IPS DF 6.9 (cell line): Measurements from ENCODE around the gene FNDC8.
"Not testable (repeated sequence)": the region's sequence is repeated elsewhere in the genome, so short reads cannot be mapped to it uniquely, and the experiment has no call there.

Experiments used
- DNase-seq: peaks from one replicate; pipeline ENCODE4 v3.0.0-alpha.2; 2013; ENCODE audit warnings: low read depth, low spot score
- H3K27ac ChIP-seq: one replicate; pipeline ENCODE4 v1.5.1; 2013; ENCODE audit warnings: low read length, control low read depth
- H3K27me3 ChIP-seq: 2 replicates; pipeline ENCODE4 v1.6.1; 2013; ENCODE audit warnings: mild to moderate bottlenecking, low read length; ENCODE audit not compliant: control insufficient read depth, insufficient read depth
- H3K36me3 ChIP-seq: 2 replicates; pipeline ENCODE4 v1.6.1; 2013; ENCODE audit warnings: low read length; ENCODE audit not compliant: control insufficient read depth, insufficient read depth
- H3K4me1 ChIP-seq: 2 replicates; pipeline ENCODE4 v1.6.1; 2013; ENCODE audit warnings: low read length; ENCODE audit not compliant: control insufficient read depth, insufficient read depth
- H3K4me3 ChIP-seq: 2 replicates; pipeline ENCODE4 v1.5.1; 2013; ENCODE audit warnings: mild to moderate bottlenecking, low read length
- H3K9me3 ChIP-seq: 2 replicates; pipeline ENCODE4 v1.6.1; 2013; ENCODE audit warnings: low read length, inconsistent platforms; ENCODE audit not compliant: control insufficient read depth, insufficient read depth
- WGBS: extraction: QIAGEN DNeasy Blood & Tissue Kit; methylation state at CpG from one replicate; pipeline ENCODE4 v1.1.7; 2013; ENCODE audit warnings: mixed read lengths, missing lambda C conversion rate; ENCODE audit not compliant: insufficient read length, insufficient coverage; 5-methylcytosine and 5-hydroxymethylcytosine counted together

Gene FNDC8

DNA sequence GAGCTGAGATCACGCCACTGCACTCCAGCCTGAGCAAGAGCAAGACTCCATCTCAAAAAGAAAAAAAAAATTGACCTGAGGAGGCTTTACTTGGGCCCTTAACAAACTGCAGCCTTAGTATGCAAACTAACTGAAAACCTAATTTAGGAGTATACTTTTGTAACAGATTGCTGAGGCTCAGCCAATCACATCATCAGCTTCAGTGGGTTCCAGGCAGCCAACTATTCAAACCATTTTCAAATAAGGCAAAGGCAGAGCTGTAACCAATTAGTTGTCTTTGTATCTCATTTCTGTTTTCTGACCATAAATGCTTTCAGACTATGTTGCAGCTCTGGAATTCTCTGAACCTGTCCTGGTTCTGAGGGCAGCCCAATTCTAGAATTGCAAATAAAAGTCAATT lies 25.7 kb upstream of the FNDC8 start:
- no peak for DNase-seq
- H3K27ac ChIP-seq, result no peak overlapping the region
- H3K4me3 ChIP-seq, result no peak overlapping the region
- no peaks in the 10 kb centered on the region for H3K36me3 ChIP-seq
- H3K27me3 ChIP-seq, result no peaks in the 10 kb centered on the region
- no peaks in the 10 kb centered on the region for H3K9me3 ChIP-seq
- WGBS, result no CpG with 5 or more reads among the region's 1 CpG
- H3K4me1 ChIP-seq, result no peaks in the 10 kb centered on the region; the same call in 1 of the 2 replicates

DNA sequence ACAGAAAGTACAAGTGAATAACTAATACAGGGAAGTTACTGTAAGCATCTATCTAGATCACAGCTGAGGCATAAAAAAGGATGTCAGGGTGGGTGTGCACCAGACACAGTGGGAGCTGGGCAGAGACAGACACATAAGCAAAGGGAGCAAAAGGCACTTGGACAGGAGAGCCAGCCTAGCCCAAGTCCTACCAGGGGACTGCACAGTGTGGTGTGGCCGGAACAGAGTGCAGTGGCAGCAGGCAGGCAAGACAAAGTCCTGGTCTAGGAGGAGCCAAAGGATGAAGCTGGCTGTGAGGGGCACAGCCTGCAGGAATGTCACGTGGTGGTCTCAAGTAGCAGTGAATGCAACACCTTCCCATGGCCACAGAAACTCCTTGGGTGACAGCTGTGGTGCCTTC lies 23.6 kb upstream of the FNDC8 start:
- Histone ChIP-seq H3K4me1 (no peaks in the 10 kb centered on the region; the same call in 1 of the 2 replicates), H3K27me3 (no peaks in the 10 kb centered on the region), H3K36me3 (0 out of 2 replicates have a peak, but pooled peaks cover 6% of the 10 kb centered on the region), H3K27ac (no peak overlapping the region), H3K4me3 (no peak overlapping the region; the same call in 1 of the 2 replicates), H3K9me3 (no peaks in the 10 kb centered on the region)
- WGBS, result no CpG with 5 or more reads among the region's 2 CpGs
- DNase-seq, result no peak

DNA sequence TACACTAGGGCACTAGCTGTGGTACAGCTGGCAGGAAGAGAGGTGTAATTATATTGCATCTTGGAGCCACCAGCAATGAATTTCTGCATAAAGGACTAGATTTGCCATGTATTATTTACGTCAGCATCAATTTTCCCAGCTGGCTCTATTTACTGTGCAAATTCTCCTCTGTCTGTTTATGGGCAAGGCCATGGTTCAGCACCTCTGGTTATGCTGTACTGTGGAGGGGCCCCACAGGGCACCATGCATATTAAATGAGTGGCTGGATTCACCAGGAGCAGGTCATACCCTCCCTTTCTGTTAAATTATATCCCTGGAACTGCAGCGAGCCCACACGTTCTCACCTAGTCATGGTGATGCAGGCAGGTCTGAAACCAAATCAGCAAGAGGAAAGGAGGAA lies 21.5 kb upstream of the FNDC8 start:
- WGBS, result no CpG with 5 or more reads among the region's 3 CpGs
- DNase-seq, result no peak
- Histone ChIP-seq H3K4me1 (no peaks in the 10 kb centered on the region), H3K4me3 (no peak overlapping the region), H3K36me3 (peaks cover 9% of the 10 kb centered on the region; the same call in 1 of the 2 replicates), H3K27me3 (no peaks in the 10 kb centered on the region), H3K9me3 (no peaks in the 10 kb centered on the region), H3K27ac (no peak overlapping the region)

DNA sequence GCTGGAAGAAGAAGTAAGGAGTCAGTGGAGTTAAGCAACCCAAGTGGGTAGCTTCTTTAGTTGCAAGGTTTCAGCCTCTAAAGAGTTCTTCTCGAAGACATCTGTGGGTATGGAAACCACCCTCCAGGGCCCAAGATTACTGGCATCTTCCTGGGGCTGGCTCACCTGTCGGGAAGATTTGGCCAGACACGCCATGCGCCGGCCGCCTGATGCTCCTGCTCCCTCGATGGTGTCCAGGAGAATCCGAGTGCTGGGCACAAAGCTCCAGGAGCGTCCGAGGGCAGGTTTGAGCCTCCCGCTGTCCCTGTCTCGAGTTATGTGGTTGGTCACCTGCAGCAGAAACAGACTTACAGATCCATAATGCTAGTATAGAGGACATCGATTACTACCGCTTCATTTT lies 20.4 kb upstream of the FNDC8 start:
- no peaks in the 10 kb centered on the region for H3K4me1 ChIP-seq
- H3K4me3 ChIP-seq, result no peak overlapping the region
- peaks cover 9% of the 10 kb centered on the region; the same call in 1 of the 2 replicates for H3K36me3 ChIP-seq
- WGBS, result no CpG with 5 or more reads among the region's 14 CpGs
- no peak for DNase-seq
- H3K9me3 ChIP-seq, result no peaks in the 10 kb centered on the region
- H3K27ac ChIP-seq, result no peak overlapping the region
- no peaks in the 10 kb centered on the region for H3K27me3 ChIP-seq

DNA sequence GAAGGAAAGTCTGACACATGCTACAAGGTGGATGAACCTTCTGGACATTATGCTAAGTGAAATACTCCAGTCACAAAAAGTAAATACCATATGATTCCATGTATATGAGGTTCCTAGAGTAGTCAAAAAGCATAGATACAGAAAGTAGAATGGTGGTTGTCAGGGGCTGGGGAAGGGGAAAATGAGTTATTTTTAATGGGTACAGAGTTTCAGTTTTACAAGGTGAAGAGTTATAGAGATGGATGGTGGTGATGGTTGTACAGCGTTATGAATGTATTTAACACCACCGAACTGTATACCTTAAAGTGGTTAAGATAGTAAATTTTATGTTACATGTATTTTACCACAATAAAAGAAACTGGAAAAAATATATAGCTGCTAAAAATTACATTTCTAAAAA lies 19.7 kb upstream of the FNDC8 start:
- H3K36me3 ChIP-seq, result peaks cover 9% of the 10 kb centered on the region; the same call in 1 of the 2 replicates
- H3K9me3 ChIP-seq, result no peaks in the 10 kb centered on the region
- no peak overlapping the region for H3K4me3 ChIP-seq
- no peaks in the 10 kb centered on the region for H3K27me3 ChIP-seq
- no peak for DNase-seq
- 100% methylated on average over 1 of the region's 2 CpGs for WGBS
- H3K27ac ChIP-seq, result no peak overlapping the region
- no peaks in the 10 kb centered on the region for H3K4me1 ChIP-seq

DNA sequence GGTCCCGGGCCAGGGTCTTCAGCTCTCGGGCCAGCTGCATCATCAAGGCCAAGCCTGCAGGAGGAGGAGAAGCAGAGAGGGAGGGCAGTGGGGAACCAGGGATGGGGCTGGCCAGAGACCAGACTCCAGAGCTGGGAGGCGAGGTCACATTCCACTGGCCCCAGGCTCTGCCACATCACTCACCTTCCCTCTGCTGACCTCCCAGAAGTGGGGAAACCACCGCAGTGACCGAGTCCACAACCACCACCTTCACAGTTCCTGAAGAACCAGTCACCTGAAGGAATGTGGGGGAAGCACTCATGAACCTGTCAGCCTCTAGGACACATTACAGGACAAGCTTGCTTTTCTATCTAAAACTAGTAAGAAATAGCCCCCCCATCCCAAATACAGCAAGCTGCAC lies 18.1 kb upstream of the FNDC8 start:
- DNase-seq, result no peak
- Histone ChIP-seq H3K4me3 (no peak overlapping the region), H3K27ac (no peak overlapping the region), H3K4me1 (no peaks in the 10 kb centered on the region), H3K9me3 (no peaks in the 10 kb centered on the region), H3K27me3 (no peaks in the 10 kb centered on the region), H3K36me3 (peaks cover 9% of the 10 kb centered on the region; the same call in 1 of the 2 replicates)
- no CpG with 5 or more reads among the region's 5 CpGs for WGBS

DNA sequence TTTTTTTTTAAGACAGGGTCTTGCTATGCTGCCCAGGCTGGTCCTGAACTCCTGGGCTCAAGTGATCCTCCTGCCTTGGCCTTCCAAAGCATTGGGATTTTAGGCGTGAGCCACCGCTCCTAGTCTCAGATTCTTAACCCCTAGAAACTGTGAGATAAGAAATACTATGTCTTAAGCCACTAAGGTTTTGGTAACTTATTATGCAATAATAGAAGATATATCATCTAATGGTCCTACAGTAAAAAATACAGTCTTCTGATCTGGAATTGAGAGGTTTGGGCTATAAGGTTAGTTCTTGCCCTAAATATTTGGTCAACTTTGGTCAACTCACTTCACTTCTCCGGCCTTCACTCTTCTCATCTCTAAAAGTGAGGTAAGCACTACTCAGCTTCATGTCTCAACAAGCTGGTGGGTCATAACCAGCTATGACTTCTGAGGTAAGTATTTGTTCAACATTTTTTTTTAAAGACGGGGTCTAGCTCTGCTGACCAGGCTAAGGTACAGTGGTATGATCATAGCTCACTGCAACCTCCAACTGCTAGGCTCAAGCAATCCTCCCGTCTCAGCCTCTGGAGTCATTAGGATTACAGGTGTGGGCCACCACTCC lies 16.5 kb upstream of the FNDC8 start:
- Histone ChIP-seq H3K4me3 (no peak overlapping the region), H3K27ac (no peak overlapping the region), H3K4me1 (no peaks in the 10 kb centered on the region), H3K36me3 (peaks cover 9% of the 10 kb centered on the region; the same call in 1 of the 2 replicates), H3K9me3 (no peaks in the 10 kb centered on the region), H3K27me3 (no peaks in the 10 kb centered on the region)
- WGBS, result no CpG with 5 or more reads among the region's 5 CpGs
- no peak for DNase-seq

DNA sequence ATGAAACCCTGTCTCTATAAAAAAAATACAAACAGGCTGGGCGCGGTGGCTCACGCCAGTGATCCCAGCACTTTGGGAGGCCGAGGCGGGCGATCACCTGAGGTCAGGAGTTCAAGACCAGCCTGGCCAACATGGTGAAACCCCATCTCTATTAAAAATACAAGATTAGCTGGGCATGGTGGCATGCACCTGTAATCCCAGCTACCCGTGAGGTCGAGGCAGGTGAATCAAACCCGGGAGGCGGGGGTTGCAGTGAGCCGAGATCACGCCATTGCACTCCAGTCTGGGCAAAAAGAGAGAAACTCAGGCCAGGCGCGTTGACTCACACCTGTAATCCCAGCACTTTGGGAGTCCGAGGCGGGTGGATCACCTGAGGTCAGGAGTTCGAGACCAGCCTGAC lies 10.6 kb upstream of the FNDC8 start:
- not testable (repeated sequence) for H3K27ac ChIP-seq, H3K9me3 ChIP-seq, H3K36me3 ChIP-seq, H3K4me3 ChIP-seq, DNase-seq, H3K27me3 ChIP-seq, H3K4me1 ChIP-seq
- no CpG with 5 or more reads among the region's 17 CpGs for WGBS

DNA sequence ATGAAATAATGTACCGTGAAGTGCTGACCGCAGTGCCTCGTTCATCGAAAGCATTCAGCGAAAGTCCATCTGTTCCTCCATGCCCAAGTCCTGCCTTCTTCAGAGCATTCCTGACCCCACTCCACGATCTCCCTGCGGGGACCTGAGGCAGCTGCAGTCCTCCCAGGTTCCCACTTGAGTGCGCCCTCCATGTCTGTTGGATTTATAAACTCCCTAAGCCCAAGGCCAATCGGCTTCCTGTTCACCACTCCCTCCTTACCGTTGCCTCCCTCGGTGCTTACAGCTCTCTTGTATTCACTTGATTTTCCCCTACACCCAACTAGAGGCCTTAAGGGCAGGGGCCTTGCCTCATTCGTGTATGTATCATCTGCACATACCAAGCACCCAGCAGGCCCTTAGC lies 4.6 kb upstream of the FNDC8 start:
- Histone ChIP-seq H3K27me3 (peaks cover 2% of the 10 kb centered on the region; the same call in 1 of the 2 replicates), H3K27ac (no peak overlapping the region), H3K4me3 (no peak overlapping the region), H3K9me3 (no peaks in the 10 kb centered on the region), H3K4me1 (no peaks in the 10 kb centered on the region), H3K36me3 (no peaks in the 10 kb centered on the region)
- DNase-seq, result no peak
- WGBS, result no CpG with 5 or more reads among the region's 12 CpGs

DNA sequence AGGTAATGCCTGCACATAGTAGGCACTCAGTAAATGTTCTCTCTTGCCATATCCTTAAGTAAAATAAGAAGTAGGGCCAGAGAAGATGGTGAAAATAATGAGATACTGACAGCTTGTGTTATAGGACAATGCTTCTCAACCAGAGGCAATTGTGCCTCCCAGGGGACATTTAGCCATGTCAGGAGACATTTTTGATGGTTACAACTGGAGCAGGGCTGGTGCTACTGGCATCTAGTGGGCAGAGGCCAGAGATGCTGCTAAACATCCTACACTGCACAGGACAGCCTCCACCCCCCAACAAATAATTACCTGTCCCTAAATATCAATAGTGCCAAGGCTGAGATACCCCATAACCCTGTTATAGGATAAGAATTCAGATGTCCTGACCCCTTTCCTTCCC lies 3.4 kb upstream of the FNDC8 start:
- Histone ChIP-seq H3K36me3 (no peaks in the 10 kb centered on the region), H3K4me1 (no peaks in the 10 kb centered on the region), H3K9me3 (no peaks in the 10 kb centered on the region), H3K27ac (no peak overlapping the region), H3K4me3 (no peak overlapping the region), H3K27me3 (peaks cover 2% of the 10 kb centered on the region; the same call in 1 of the 2 replicates)
- DNase-seq, result no peak
